Naive thymus-derived CD4-positive, alpha-beta T cell (primary cell): ENCODE results near the gene MYOT. TPM values are rescaled to one million over a fixed set of nuclear protein-coding genes. Genes with fewer than 3 reads are reported as not detected.

ENCODE experiments used
- ATAC-seq: fragments of 150-1000 bp; cut with Tn5 transposase; 2 replicates; pipeline ENCODE4 v1.10.0; 2021; ENCODE audit warnings: mild to moderate bottlenecking, moderate library complexity
- CTCF ChIA-PET: fragments of 350-600 bp; sonication (Branson Sonifier 250); formaldehyde crosslinking; loops from one replicate; lab custom pipeline; 2021; ENCODE audit warnings: antibody characterized with exemption; lab: Charles Lee
- POLR2A ChIA-PET: fragments of 350-600 bp; sonication (Branson Sonifier 250); formaldehyde crosslinking; loops from one replicate; lab custom pipeline; 2021; ENCODE audit warnings: antibody characterized with exemption, inconsistent platforms; lab: Charles Lee
- DNase-seq, 9 donors: peaks; one replicate each; pipeline versions ENCODE4 v3.0.0 to v3.0.0-alpha.2; 2020 to 2022; ENCODE audit warnings: mixed read lengths in 1 of 9
- H3K27ac ChIP-seq: one replicate; pipeline ENCODE4 v1.7.0; 2013; ENCODE audit warnings: mild to moderate bottlenecking, low read depth, low read length, moderate library complexity
- H3K27me3 ChIP-seq, 2 donors: one replicate each; pipeline ENCODE4 v1.7.0; 2013; ENCODE audit warnings: low read length in 2 of 2, mild to moderate bottlenecking in 2 of 2, moderate library complexity in 2 of 2; ENCODE audit not compliant: control insufficient read depth in 2 of 2, insufficient read depth in 2 of 2
- H3K36me3 ChIP-seq, 3 experiments: 1 replicate in 2 of 3; 2 replicates in 1 of 3; pipeline ENCODE4 v1.7.0; 2013; ENCODE audit warnings: low read length in 3 of 3, mild to moderate bottlenecking in 3 of 3, moderate library complexity in 1 of 3; ENCODE audit not compliant: insufficient read depth in 3 of 3, control insufficient read depth in 2 of 3
- H3K4me1 ChIP-seq, 2 donors: one replicate each; pipeline ENCODE4 v1.7.0; 2013; ENCODE audit warnings: low read length in 2 of 2, mild to moderate bottlenecking in 2 of 2, moderate library complexity in 1 of 2; ENCODE audit not compliant: control insufficient read depth in 2 of 2, insufficient read depth in 2 of 2
- H3K4me3 ChIP-seq: 2 replicates; pipeline ENCODE4 v1.7.0; 2013; ENCODE audit warnings: mild to moderate bottlenecking, low read length
- H3K9me3 ChIP-seq, 3 experiments: 1 replicate in 2 of 3; 2 replicates in 1 of 3; pipeline ENCODE4 v1.7.0; 2013; ENCODE audit warnings: low read length in 3 of 3; ENCODE audit not compliant: control insufficient read depth in 2 of 3
- H3K27ac Mint-ChIP-seq, 9 donors: one replicate each; pipeline ENCODE4 v1.8.0; 2020 to 2022; ENCODE audit warnings: mixed read lengths in 9 of 9, mild to moderate bottlenecking in 8 of 9, moderate library complexity in 5 of 9, inconsistent platforms in 2 of 9
- H3K27me3 Mint-ChIP-seq, 5 donors: one replicate each; pipeline ENCODE4 v1.8.0; 2021 to 2022; ENCODE audit warnings: mixed read lengths in 5 of 5, mild to moderate bottlenecking in 1 of 5
- H3K36me3 Mint-ChIP-seq, 5 donors: one replicate each; pipeline ENCODE4 v1.8.0; 2020 to 2022; ENCODE audit warnings: mixed read lengths in 5 of 5, mild to moderate bottlenecking in 3 of 5, inconsistent platforms in 1 of 5
- H3K4me1 Mint-ChIP-seq, 7 donors: one replicate each; pipeline ENCODE4 v1.8.0; 2020 to 2022; ENCODE audit warnings: mixed read lengths in 7 of 7, mild to moderate bottlenecking in 3 of 7, inconsistent platforms in 1 of 7
- H3K4me3 Mint-ChIP-seq, 10 donors: one replicate each; pipeline ENCODE4 v1.8.0; 2020 to 2022; ENCODE audit warnings: mild to moderate bottlenecking in 10 of 10, mixed read lengths in 10 of 10, moderate library complexity in 6 of 10, inconsistent platforms in 2 of 10
- H3K9me3 Mint-ChIP-seq, 11 donors: one replicate each; pipeline ENCODE4 v1.8.0; 2020 to 2022; ENCODE audit warnings: mixed read lengths in 11 of 11, mild to moderate bottlenecking in 4 of 11, inconsistent platforms in 1 of 11, moderate library complexity in 1 of 11
- intact Hi-C, 2 donors: fragments of 100-400 bp; cut with micrococcal nuclease; formaldehyde crosslinking; loops; one replicate each; pipeline ENCODE4 v1.15.1; 2023
- polyA plus RNA-seq, 2 donors: library from polyadenylated mRNA; unstranded; fragments of 300-500 nt; fragmentation: Illumina TruSeq; gene quantifications; one replicate each; pipeline ENCODE4 v1.2.3, GENCODE V29; 2021
- total RNA-seq, 6 experiments: library from RNA in 5 of 6; stranded (reverse) in 5 of 6; gene quantifications; 1 replicate in 5 of 6; 2 replicates in 1 of 6; pipeline ENCODE4 v1.2.3 and lab custom pipeline; 2021 to 2026

Gene MYOT
- total and polyA plus RNA-seq, 7 experiments from 2014 or later = 0.87 TPM; not detected in 6

- Histone ChIP-seq H3K36me3 (no peaks in the 10 kb centered on the region), H3K27ac (no peak overlapping the region), H3K9me3 (no peaks in the 10 kb centered on the region), H3K4me3 (no peak overlapping the region), H3K27me3 (no peaks in the 10 kb centered on the region), H3K4me1 (no peaks in the 10 kb centered on the region)
- no peak overlapping the region for H3K4me3 Mint-ChIP-seq
- intact Hi-C loops = no loop called here
- ATAC-seq (no peak), DNase-seq (no peak)
- peaks cover 0 to 13% (median 10%) of the 10 kb centered on the region in 5 donors for H3K36me3 Mint-ChIP-seq
- no peak overlapping the region for H3K27ac Mint-ChIP-seq
- peaks cover 0 to 5% (median 0%) of the 10 kb centered on the region in 5 donors for H3K27me3 Mint-ChIP-seq
- ChIA-PET CTCF (no interaction called here), POLR2A (no interaction called here)
- H3K4me1 Mint-ChIP-seq = no peaks in the 10 kb centered on the region
- H3K9me3 Mint-ChIP-seq = no peaks in the 10 kb centered on the region
Observed at GRCh38 chr5:137836298-137836697, 31.4 kb upstream of the MYOT start.

DNA sequence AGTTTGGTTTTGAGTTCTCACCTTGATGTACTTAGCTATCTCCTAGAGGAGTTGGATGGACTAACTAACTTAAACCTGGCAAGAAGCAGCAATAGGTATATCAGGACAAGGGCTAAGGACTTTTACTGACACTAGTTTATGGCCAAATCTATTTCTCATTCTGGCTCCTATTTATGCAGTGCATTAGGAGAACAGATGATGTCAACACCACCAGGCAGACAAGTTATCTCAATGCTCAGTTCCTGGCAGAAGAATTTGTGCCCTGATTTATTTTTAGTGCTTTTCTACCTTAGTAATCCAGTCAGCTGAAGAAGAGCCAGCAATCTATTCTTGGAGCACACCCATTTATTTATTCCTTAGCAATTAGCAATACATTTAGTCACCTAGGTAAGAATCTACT is 30.7 kb upstream of the MYOT start:
- no peaks in the 10 kb centered on the region for H3K4me1 Mint-ChIP-seq
- H3K36me3 Mint-ChIP-seq = peaks cover 0 to 13% (median 10%) of the 10 kb centered on the region in 5 donors
- ATAC-seq (no peak), DNase-seq (no peak)
- no peak overlapping the region for H3K4me3 ChIP-seq
- H3K27me3 ChIP-seq = no peaks in the 10 kb centered on the region
- no peaks in the 10 kb centered on the region for H3K4me1 ChIP-seq
- H3K27ac Mint-ChIP-seq = no peak overlapping the region
- no peak overlapping the region for H3K27ac ChIP-seq
- no peak overlapping the region for H3K4me3 Mint-ChIP-seq
- POLR2A ChIA-PET = no interaction called here
- no peaks in the 10 kb centered on the region for H3K9me3 Mint-ChIP-seq
- CTCF ChIA-PET = no interaction called here
- no peaks in the 10 kb centered on the region for H3K9me3 ChIP-seq
- H3K27me3 Mint-ChIP-seq = peaks cover 0 to 5% (median 0%) of the 10 kb centered on the region in 5 donors
- H3K36me3 ChIP-seq = no peaks in the 10 kb centered on the region
- intact Hi-C loops = no loop called here

GRCh38 chr5:137837491-137838394 is 29.9 kb upstream of the MYOT start:
- Mint-ChIP-seq H3K4me1 (no peaks in the 10 kb centered on the region), H3K9me3 (no peaks in the 10 kb centered on the region), H3K27ac (no peak overlapping the region), H3K4me3 (no peak overlapping the region), H3K27me3 (peaks cover 0 to 5% (median 0%) of the 10 kb centered on the region in 5 donors), H3K36me3 (peaks cover 0 to 13% (median 10%) of the 10 kb centered on the region in 5 donors)
- CTCF ChIA-PET = no interaction called here
- intact Hi-C loops = no loop called here
- Histone ChIP-seq H3K27me3 (no peaks in the 10 kb centered on the region), H3K4me3 (no peak overlapping the region), H3K9me3 (no peaks in the 10 kb centered on the region), H3K27ac (no peak overlapping the region), H3K36me3 (no peaks in the 10 kb centered on the region), H3K4me1 (no peaks in the 10 kb centered on the region)
- POLR2A ChIA-PET = no interaction called here
- ATAC-seq (no peak), DNase-seq (no peak)

- CTCF ChIA-PET = no interaction called here
- H3K27ac Mint-ChIP-seq = no peak overlapping the region
- Histone ChIP-seq H3K27me3 (no peaks in the 10 kb centered on the region), H3K36me3 (no peaks in the 10 kb centered on the region), H3K4me3 (no peak overlapping the region), H3K9me3 (no peaks in the 10 kb centered on the region), H3K4me1 (no peaks in the 10 kb centered on the region), H3K27ac (no peak overlapping the region)
- H3K9me3 Mint-ChIP-seq = no peaks in the 10 kb centered on the region
- H3K4me1 Mint-ChIP-seq = no peaks in the 10 kb centered on the region
- peaks cover 0 to 16% (median 12%) of the 10 kb centered on the region in 5 donors for H3K36me3 Mint-ChIP-seq
- ATAC-seq (no peak), DNase-seq (no peak)
- H3K4me3 Mint-ChIP-seq = no peak overlapping the region
- POLR2A ChIA-PET = no interaction called here
- intact Hi-C loops = no loop called here
- H3K27me3 Mint-ChIP-seq = peaks cover 0 to 5% (median 0%) of the 10 kb centered on the region in 5 donors
Observed at GRCh38 chr5:137838976-137839375, 28.7 kb upstream of the MYOT start.

DNA sequence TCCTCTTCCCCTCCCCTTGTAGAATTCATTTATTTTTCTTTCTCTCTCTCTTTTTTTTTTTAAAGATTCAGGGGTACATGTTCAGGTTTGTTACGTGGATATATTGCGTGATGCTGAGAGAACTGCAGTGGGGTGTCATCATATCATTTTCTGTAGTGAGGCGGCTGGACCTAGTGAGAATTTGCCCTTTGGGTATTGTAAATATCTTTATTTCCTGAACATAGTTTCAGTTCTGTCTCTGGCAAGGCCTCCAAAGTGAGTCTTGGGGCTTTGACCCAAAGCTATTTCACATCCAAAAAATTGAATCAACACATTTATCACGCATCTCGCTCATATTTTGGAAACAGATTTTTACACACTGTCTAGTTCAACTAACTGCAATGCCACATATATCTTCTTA is 25.4 kb upstream of the MYOT start:
- ChIA-PET POLR2A (no interaction called here), CTCF (no interaction called here)
- H3K4me1 ChIP-seq = no peaks in the 10 kb centered on the region
- ATAC-seq (no peak), DNase-seq (no peak)
- no peaks in the 10 kb centered on the region for H3K9me3 ChIP-seq
- intact Hi-C loops = no loop called here
- peaks cover 0 to 6% (median 0%) of the 10 kb centered on the region in 7 donors for H3K4me1 Mint-ChIP-seq
- H3K27me3 Mint-ChIP-seq = peaks cover 0 to 5% (median 0%) of the 10 kb centered on the region in 5 donors
- H3K4me3 ChIP-seq = no peak overlapping the region
- H3K27me3 ChIP-seq = no peaks in the 10 kb centered on the region
- H3K36me3 Mint-ChIP-seq = peaks cover 0 to 22% (median 9%) of the 10 kb centered on the region in 5 donors
- H3K27ac Mint-ChIP-seq = no peak overlapping the region
- no peak overlapping the region for H3K27ac ChIP-seq
- H3K9me3 Mint-ChIP-seq = no peaks in the 10 kb centered on the region
- no peak overlapping the region for H3K4me3 Mint-ChIP-seq
- H3K36me3 ChIP-seq = no peaks in the 10 kb centered on the region

- CTCF ChIA-PET = no interaction called here
- Mint-ChIP-seq H3K27me3 (peaks cover 0 to 5% (median 0%) of the 10 kb centered on the region in 5 donors), H3K9me3 (no peaks in the 10 kb centered on the region), H3K4me3 (no peak overlapping the region), H3K4me1 (peaks cover 0 to 6% (median 0%) of the 10 kb centered on the region in 7 donors), H3K36me3 (peaks cover 0 to 22% (median 9%) of the 10 kb centered on the region in 5 donors), H3K27ac (no peak overlapping the region)
- no peaks in the 10 kb centered on the region for H3K4me1 ChIP-seq
- intact Hi-C loops = no loop called here
- H3K36me3 ChIP-seq = no peaks in the 10 kb centered on the region
- H3K27ac ChIP-seq = no peak overlapping the region
- ATAC-seq (no peak), DNase-seq (no peak)
- no peaks in the 10 kb centered on the region for H3K9me3 ChIP-seq
- no peak overlapping the region for H3K4me3 ChIP-seq
- H3K27me3 ChIP-seq = no peaks in the 10 kb centered on the region
- POLR2A ChIA-PET = no interaction called here
Observed at GRCh38 chr5:137843676-137844299, 23.9 kb upstream of the MYOT start.
